ENCODE results near the gene ALCAM.
"Not testable (repeated sequence)": the region's sequence is repeated elsewhere in the genome, so short reads cannot be mapped to it uniquely, and the experiment has no call there.

ALCAM gene

GRCh38 chr3:105385819-105386508 is 19.3 kb downstream of the ALCAM start:
- DNase-seq (ENCODE audit: extremely low read depth in 1 of 2, low read depth in 1 of 2), result no peak

- no peak for DNase-seq (ENCODE audit: extremely low read depth in 1 of 2, low read depth in 1 of 2)
Measured at GRCh38 chr3:105387122-105387751, 20.5 kb downstream of the ALCAM start.

GRCh38 chr3:105388176-105388575 is 21.5 kb downstream of the ALCAM start:
- DNase-seq (ENCODE audit: extremely low read depth in 1 of 2, low read depth in 1 of 2), result no peak

GRCh38 chr3:105389759-105390158 is 23.1 kb downstream of the ALCAM start:
- DNase-seq (ENCODE audit: extremely low read depth in 1 of 2, low read depth in 1 of 2), result not testable (repeated sequence)

- DNase-seq (ENCODE audit: extremely low read depth in 1 of 2, low read depth in 1 of 2), result not testable (repeated sequence)
Measured at GRCh38 chr3:105392598-105392997, 25.9 kb downstream of the ALCAM start.

- no peak for DNase-seq (ENCODE audit: extremely low read depth in 1 of 2, low read depth in 1 of 2)
Measured at GRCh38 chr3:105394177-105394576, 27.5 kb downstream of the ALCAM start.

GRCh38 chr3:105397974-105398373 is 31.3 kb downstream of the ALCAM start:
- DNase-seq (ENCODE audit: extremely low read depth in 1 of 2, low read depth in 1 of 2), result no peak

- no peak for DNase-seq (ENCODE audit: extremely low read depth in 1 of 2, low read depth in 1 of 2)
Measured at GRCh38 chr3:105398437-105398836, 31.7 kb downstream of the ALCAM start.

GRCh38 chr3:105399062-105399461 is 32.4 kb downstream of the ALCAM start:
- DNase-seq (ENCODE audit: extremely low read depth in 1 of 2, low read depth in 1 of 2), result no peak

- no peak for DNase-seq (ENCODE audit: extremely low read depth in 1 of 2, low read depth in 1 of 2)
Measured at GRCh38 chr3:105399611-105400010, 32.9 kb downstream of the ALCAM start.

- no peak for DNase-seq (ENCODE audit: extremely low read depth in 1 of 2, low read depth in 1 of 2)
Measured at GRCh38 chr3:105401254-105401653, 34.5 kb downstream of the ALCAM start.

- DNase-seq (ENCODE audit: extremely low read depth in 1 of 2, low read depth in 1 of 2), result no peak
Measured at GRCh38 chr3:105401691-105402149, 35.0 kb downstream of the ALCAM start.

- DNase-seq (ENCODE audit: extremely low read depth in 1 of 2, low read depth in 1 of 2), result no peak
Measured at GRCh38 chr3:105402287-105402801, 35.6 kb downstream of the ALCAM start.

GRCh38 chr3:105403034-105403433 is 36.3 kb downstream of the ALCAM start:
- not testable (repeated sequence) for DNase-seq (ENCODE audit: extremely low read depth in 1 of 2, low read depth in 1 of 2)

GRCh38 chr3:105406268-105406667 is 39.6 kb downstream of the ALCAM start:
- DNase-seq (ENCODE audit: extremely low read depth in 1 of 2, low read depth in 1 of 2), result no peak

- no peak for DNase-seq (ENCODE audit: extremely low read depth in 1 of 2, low read depth in 1 of 2)
Measured at GRCh38 chr3:105409364-105409763, 42.7 kb downstream of the ALCAM start.

GRCh38 chr3:105413343-105413887 is 46.7 kb downstream of the ALCAM start:
- DNase-seq (ENCODE audit: extremely low read depth in 1 of 2, low read depth in 1 of 2), result no peak

- DNase-seq (ENCODE audit: extremely low read depth in 1 of 2, low read depth in 1 of 2), result no peak
Measured at GRCh38 chr3:105414841-105415240, 48.1 kb downstream of the ALCAM start.

GRCh38 chr3:105415951-105416350 is 49.2 kb downstream of the ALCAM start:
- DNase-seq (ENCODE audit: extremely low read depth in 1 of 2, low read depth in 1 of 2), result no peak

- DNase-seq (ENCODE audit: extremely low read depth in 1 of 2, low read depth in 1 of 2), result no peak
Measured at GRCh38 chr3:105417525-105418289, 51.0 kb downstream of the ALCAM start.

GRCh38 chr3:105422645-105423044 is 55.9 kb downstream of the ALCAM start:
- DNase-seq (ENCODE audit: extremely low read depth in 1 of 2, low read depth in 1 of 2), result no peak
